Thymus (tissue), 11 donors: Measurements from ENCODE around the gene ADAMTS15. TPM values are rescaled to one million over a fixed set of nuclear protein-coding genes. Genes with fewer than 3 reads are reported as not detected.

ENCODE experiments used
- DNase-seq, 9 donors: peaks; one replicate each; pipeline ENCODE4 v3.0.0-alpha.2; 2013; ENCODE audit warnings: low spot score in 9 of 9, low read depth in 6 of 9, missing footprints in 1 of 9
- H3K27ac ChIP-seq, 2 donors: one replicate each; pipeline ENCODE4 v1.5.1; 2013; ENCODE audit warnings: control low read depth in 1 of 2, low read depth in 1 of 2, low read length in 1 of 2, mild to moderate bottlenecking in 1 of 2, moderate library complexity in 1 of 2
- H3K27me3 ChIP-seq, 2 donors: one replicate each; pipeline ENCODE4 v1.5.1; 2013; ENCODE audit warnings: low read length in 1 of 2; ENCODE audit not compliant: control insufficient read depth in 2 of 2, insufficient read depth in 1 of 2
- H3K36me3 ChIP-seq, 2 donors: one replicate each; pipeline ENCODE4 v1.5.1; 2013; ENCODE audit warnings: low read length in 1 of 2, mild to moderate bottlenecking in 1 of 2, moderate library complexity in 1 of 2; ENCODE audit not compliant: control insufficient read depth in 2 of 2, insufficient read depth in 2 of 2
- H3K4me1 ChIP-seq, 2 donors: one replicate each; pipeline ENCODE4 v1.5.1; 2013; ENCODE audit warnings: low read length in 2 of 2; ENCODE audit not compliant: control insufficient read depth in 2 of 2, insufficient read depth in 2 of 2
- H3K4me3 ChIP-seq, 2 donors: one replicate each; pipeline ENCODE4 v1.5.1; 2013; ENCODE audit warnings: low read length in 2 of 2, control low read depth in 1 of 2, mild to moderate bottlenecking in 1 of 2
- H3K9me3 ChIP-seq, 2 donors: one replicate each; pipeline ENCODE4 v1.5.1; 2013; ENCODE audit warnings: low read length in 1 of 2, mild to moderate bottlenecking in 1 of 2; ENCODE audit not compliant: control insufficient read depth in 2 of 2, insufficient read depth in 1 of 2
- WGBS: extraction: QIAGEN DNeasy Blood & Tissue Kit; methylation state at CpG from one replicate; pipeline ENCODE4 v1.1.7; 2013; 5-methylcytosine and 5-hydroxymethylcytosine counted together
- polyA plus RNA-seq: library from polyadenylated mRNA; stranded (reverse); fragments of 200-250 nt; gene quantifications from one replicate; pipeline ENCODE4 v1.2.3, GENCODE V29; 2013
- total RNA-seq: library from RNA; stranded (reverse); fragments of 120-200 nt; gene quantifications from one replicate; pipeline ENCODE4 v1.2.4, GENCODE V29; 2013
- donor health status: healthy.

Gene ADAMTS15
- total and polyA plus RNA-seq, 2 donors = 1.8 to 2.8 TPM

- 95% methylated on average over 9 of the region's 9 CpGs for WGBS
- H3K27ac ChIP-seq = no peak overlapping the region
- H3K27me3 ChIP-seq = peaks cover 33 to 47% of the 10 kb centered on the region in 2 donors
- H3K9me3 ChIP-seq = peaks cover 0 to 7% of the 10 kb centered on the region in 2 donors
- no peak for DNase-seq
- no peak overlapping the region for H3K4me3 ChIP-seq
- H3K36me3 ChIP-seq = no peaks in the 10 kb centered on the region
- H3K4me1 ChIP-seq = peaks cover 0 to 13% of the 10 kb centered on the region in 2 donors
These were observed 3.7 kb downstream of the ADAMTS15 start for GRCh38 chr11:130452176-130452575.

DNA sequence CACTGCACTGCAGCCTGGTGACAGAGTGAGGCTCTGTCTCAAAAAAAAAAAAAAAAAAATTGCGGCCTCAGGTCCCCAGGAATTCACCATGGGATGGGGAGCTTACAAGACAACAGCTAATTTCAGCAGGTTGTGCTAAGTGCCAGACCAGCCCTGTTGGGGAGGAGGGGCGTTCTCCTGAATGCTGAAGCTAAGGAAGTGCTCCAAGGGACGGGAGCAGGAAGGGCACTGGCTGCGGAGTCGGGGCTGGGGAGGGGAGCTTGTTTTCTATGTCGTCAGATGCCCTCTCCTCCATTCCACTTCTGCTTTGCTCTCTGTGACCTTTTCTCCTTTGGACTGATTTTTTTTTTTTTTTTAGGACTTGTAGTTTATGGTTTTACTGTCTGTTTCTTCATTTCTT is 4.5 kb downstream of the ADAMTS15 start:
- Histone ChIP-seq H3K9me3 (peaks cover 0 to 6% of the 10 kb centered on the region in 2 donors), H3K27me3 (peaks cover 32 to 42% of the 10 kb centered on the region in 2 donors), H3K36me3 (no peaks in the 10 kb centered on the region), H3K4me3 (no peak overlapping the region), H3K4me1 (peaks cover 0 to 12% of the 10 kb centered on the region in 2 donors), H3K27ac (no peak overlapping the region)
- WGBS = 85% methylated on average over 6 of the region's 6 CpGs
- no peak for DNase-seq

- 78% methylated on average over 12 of the region's 12 CpGs for WGBS
- Histone ChIP-seq H3K9me3 (no peaks in the 10 kb centered on the region), H3K4me3 (no peak overlapping the region), H3K27ac (no peak overlapping the region), H3K27me3 (peaks cover 15 to 25% of the 10 kb centered on the region in 2 donors), H3K4me1 (peaks cover 0 to 6% of the 10 kb centered on the region in 2 donors), H3K36me3 (no peaks in the 10 kb centered on the region)
- DNase-seq = no peak
These were observed 6.2 kb downstream of the ADAMTS15 start for GRCh38 chr11:130454491-130455252.

GRCh38 chr11:130455483-130456127 is 7.2 kb downstream of the ADAMTS15 start:
- Histone ChIP-seq H3K4me3 (no peak overlapping the region), H3K4me1 (peaks cover 0 to 6% of the 10 kb centered on the region in 2 donors), H3K9me3 (no peaks in the 10 kb centered on the region), H3K27ac (no peak overlapping the region), H3K36me3 (no peaks in the 10 kb centered on the region), H3K27me3 (peaks cover 5 to 16% of the 10 kb centered on the region in 2 donors)
- WGBS = 93% methylated on average over 15 of the region's 15 CpGs
- no peak for DNase-seq

- Histone ChIP-seq H3K4me3 (no peak overlapping the region), H3K27ac (no peak overlapping the region), H3K9me3 (no peaks in the 10 kb centered on the region), H3K27me3 (peaks cover 0 to 10% of the 10 kb centered on the region in 2 donors), H3K4me1 (peaks cover 0 to 6% of the 10 kb centered on the region in 2 donors), H3K36me3 (no peaks in the 10 kb centered on the region)
- WGBS = 94% methylated on average over 3 of the region's 3 CpGs
- no peak for DNase-seq
These were observed 7.8 kb downstream of the ADAMTS15 start for GRCh38 chr11:130456286-130456685.

- H3K36me3 ChIP-seq = no peaks in the 10 kb centered on the region
- WGBS = 94% methylated on average over 20 of the region's 20 CpGs
- peaks cover 0 to 2% of the 10 kb centered on the region in 2 donors for H3K27me3 ChIP-seq
- H3K27ac ChIP-seq = no peak overlapping the region
- DNase-seq = no peak
- H3K9me3 ChIP-seq = no peaks in the 10 kb centered on the region
- no peak overlapping the region for H3K4me3 ChIP-seq
- peaks cover 0 to 3% of the 10 kb centered on the region in 2 donors for H3K4me1 ChIP-seq
These were observed 9.4 kb downstream of the ADAMTS15 start for GRCh38 chr11:130457623-130458409.

- 82% methylated on average over 4 of the region's 4 CpGs for WGBS
- Histone ChIP-seq H3K4me3 (no peak overlapping the region), H3K9me3 (no peaks in the 10 kb centered on the region), H3K36me3 (no peaks in the 10 kb centered on the region), H3K4me1 (peaks cover 0 to 3% of the 10 kb centered on the region in 2 donors), H3K27ac (no peak overlapping the region), H3K27me3 (no peaks in the 10 kb centered on the region)
- no peak for DNase-seq
These were observed 9.9 kb downstream of the ADAMTS15 start for GRCh38 chr11:130458410-130458729.

DNA sequence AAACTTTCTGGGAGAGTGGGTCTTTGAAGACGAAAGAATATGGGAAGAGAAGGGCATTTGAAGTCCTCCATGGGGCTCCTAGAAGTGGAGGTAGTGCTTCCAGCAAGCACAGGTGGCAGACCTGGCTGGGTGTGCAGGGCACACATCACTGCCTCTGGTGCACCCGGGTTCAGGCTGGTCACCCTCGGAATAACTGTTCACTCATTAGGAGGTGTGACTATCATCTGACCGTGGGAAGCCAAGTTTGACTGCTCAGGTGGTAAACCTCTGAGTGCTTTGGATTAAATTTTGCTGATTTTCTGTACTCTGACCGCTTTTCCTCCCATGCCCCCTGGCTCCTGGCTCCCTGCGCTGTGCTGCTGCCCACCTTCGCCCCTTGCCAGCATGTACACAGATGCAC is 11.1 kb downstream of the ADAMTS15 start:
- H3K9me3 ChIP-seq = no peaks in the 10 kb centered on the region
- 99% methylated on average over 7 of the region's 7 CpGs for WGBS
- peaks cover 0 to 3% of the 10 kb centered on the region in 2 donors for H3K4me1 ChIP-seq
- no peaks in the 10 kb centered on the region for H3K27me3 ChIP-seq
- DNase-seq = no peak
- no peak overlapping the region for H3K4me3 ChIP-seq
- H3K27ac ChIP-seq = no peak overlapping the region
- no peaks in the 10 kb centered on the region for H3K36me3 ChIP-seq
